HepG2 (cell line): ENCODE results near the gene SCN8A. TPM values are rescaled to one million over a fixed set of nuclear protein-coding genes. Genes with fewer than 3 reads are reported as not detected.

Experiments used
- ATAC-seq: fragments of 200-7000 bp; cut with Tn5 transposase; 3 replicates; pipeline ENCODE4 v1.9.1; 2020; ENCODE audit warnings: mild to moderate bottlenecking, moderate library complexity
- BruUV-seq: library from RNA; stranded (reverse); fragments of 400-500 nt; replicated peaks from 2 replicates; lab custom pipeline; 2021; lab: Mats Ljungman, UMichigan
- CTCF ChIA-PET: fragments of 300-600 bp; formaldehyde crosslinking; extraction: SDS; loops from one replicate; lab custom pipeline; 2021; ENCODE audit warnings: low total read pairs, inconsistent platforms, low intra/inter-chr PET ratio; lab: Yijun Ruan, JAX
- POLR2A ChIA-PET: fragments of 350-600 bp; sonication (Branson Sonifier 250); formaldehyde crosslinking; loops from one replicate; lab custom pipeline; 2020; ENCODE audit warnings: antibody characterized with exemption, inconsistent platforms; lab: Yijun Ruan, JAX
- DNase-seq: peaks from one replicate; pipeline ENCODE4 v3.0.0-alpha.2; 2015; ENCODE audit warnings: low spot score
- FAIRE-seq: peaks from 3 replicates; lab custom pipeline; 2011; peaks lifted over from hg19 to GRCh38; lab: Jason Lieb, UNC
- H2AFZ ChIP-seq: one replicate; pipeline ENCODE4 v1.6.1; 2011; ENCODE audit warnings: low read length, inconsistent platforms
- H3K27ac ChIP-seq: fragments of 300-600 bp; 3 replicates; pipeline ENCODE4 v1.8.0; 2011; ENCODE audit warnings: mixed run types, mild to moderate bottlenecking, mixed read lengths, low read length, inconsistent platforms; ENCODE audit not compliant: insufficient read depth; ENCODE audit errors: extremely low read length
- H3K27me3 ChIP-seq, 2 experiments: fragments of 200-600 bp in 1 of 2; 2 replicates in 1 of 2; 3 replicates in 1 of 2; pipeline versions ENCODE4 v1.6.0 to v1.8.0; 2011; ENCODE audit warnings: low read length in 2 of 2, mild to moderate bottlenecking in 2 of 2, moderate library complexity in 2 of 2, inconsistent platforms in 1 of 2; ENCODE audit not compliant: insufficient read depth in 2 of 2, control insufficient read depth in 1 of 2
- H3K36me3 ChIP-seq, 2 experiments: fragments of 200-600 bp in 1 of 2; replicated peaks in 1 of 2; 2 replicates in 1 of 2; 3 replicates in 1 of 2; pipeline versions ENCODE4 v1.5.1 to v1.8.0; 2011; ENCODE audit warnings: low read length in 2 of 2, inconsistent platforms in 1 of 2; ENCODE audit not compliant: insufficient read depth in 2 of 2, control insufficient read depth in 1 of 2
- H3K4me1 ChIP-seq: 2 replicates; pipeline ENCODE4 v1.5.1; 2012; ENCODE audit warnings: low read length, inconsistent platforms; ENCODE audit not compliant: insufficient read depth
- H3K4me2 ChIP-seq: 2 replicates; pipeline ENCODE4 v1.6.0; 2011; ENCODE audit warnings: low read depth, low read length, inconsistent platforms
- H3K4me3 ChIP-seq, 3 experiments: fragments of 200-600 bp in 1 of 3; sonication (generic), shearing (Covaris generic) in 1 of 3; replicated peaks in 1 of 3; 2 replicates each; pipeline ENCODE4 v1.5.1; 2011 to 2016; ENCODE audit warnings: low read length in 3 of 3, inconsistent platforms in 2 of 3, low read depth in 2 of 3, mild to moderate bottlenecking in 2 of 3, control low read depth in 1 of 3, mixed read lengths in 1 of 3; ENCODE audit not compliant: insufficient read depth in 1 of 3
- H3K79me2 ChIP-seq: one replicate; pipeline ENCODE4 v1.6.1; 2011; ENCODE audit warnings: low read length, inconsistent platforms; ENCODE audit not compliant: insufficient read depth
- H3K9ac ChIP-seq: 2 replicates; pipeline ENCODE4 v1.6.0; 2011; ENCODE audit warnings: mild to moderate bottlenecking, low read depth, low read length, inconsistent platforms; ENCODE audit not compliant: insufficient read depth
- H3K9me3 ChIP-seq: 2 replicates; pipeline ENCODE4 v1.5.1; 2012; ENCODE audit warnings: mild to moderate bottlenecking, low read length
- H4K20me1 ChIP-seq: 2 replicates; pipeline ENCODE4 v1.6.0; 2011; ENCODE audit warnings: inconsistent platforms, mild to moderate bottlenecking, low read length, moderate library complexity; ENCODE audit not compliant: insufficient read depth
- ATAD3A ChIP-seq: sonication (generic); formaldehyde crosslinking; IDR thresholded peaks from 2 replicates; pipeline ENCODE4 v1.4.0; 2020; ENCODE audit warnings: missing genetic modification reagents
- ATM ChIP-seq: fragments of 450-650 bp; IDR thresholded peaks from 2 replicates; pipeline ENCODE4 v1.7.1; 2017; ENCODE audit warnings: mild to moderate bottlenecking, borderline replicate concordance
- EP300 ChIP-seq, 3 experiments: sonication (generic) in 1 of 3; formaldehyde crosslinking in 1 of 3; IDR thresholded peaks; 2 replicates each; pipeline versions ENCODE4 v1.5.1 to v1.6.1; 2011 to 2020; ENCODE audit warnings: low read depth in 2 of 3, low read length in 2 of 3, borderline replicate concordance in 1 of 3, improper control_type of control experiment in 1 of 3, mild to moderate bottlenecking in 1 of 3, missing genetic modification reagents in 1 of 3, moderate library complexity in 1 of 3
- ETV6 ChIP-seq: sonication (generic); formaldehyde crosslinking; conservative IDR thresholded peaks from 2 replicates; pipeline ENCODE4 v1.4.0; 2020; ENCODE audit warnings: missing genetic modification reagents
- RFXAP ChIP-seq: sonication (generic); formaldehyde crosslinking; IDR thresholded peaks from 2 replicates; pipeline ENCODE4 v1.4.0; 2020; ENCODE audit warnings: missing genetic modification reagents, borderline replicate concordance
- RNF219 ChIP-seq: sonication (generic); formaldehyde crosslinking; IDR thresholded peaks from 2 replicates; pipeline ENCODE4 v1.5.0; 2020; ENCODE audit warnings: mild to moderate bottlenecking, missing genetic modification reagents
- SAP130 ChIP-seq: IDR thresholded peaks from 2 replicates; pipeline ENCODE4 v1.6.1; 2016; ENCODE audit warnings: low read depth
- SMARCE1 ChIP-seq: fragments of 450-650 bp; IDR thresholded peaks from 2 replicates; pipeline ENCODE4 v1.6.1; 2017; ENCODE audit warnings: borderline replicate concordance
- TBX3 ChIP-seq: fragments of 450-650 bp; IDR thresholded peaks from 2 replicates; pipeline ENCODE4 v1.6.1; 2017; ENCODE audit warnings: antibody characterized with exemption, mild to moderate bottlenecking, inconsistent platforms, borderline replicate concordance
- TGIF2 ChIP-seq: IDR thresholded peaks from 2 replicates; pipeline ENCODE4 v1.6.1; 2016; ENCODE audit warnings: control low read depth, missing compliant biosample characterization
- TP53 ChIP-seq: sonication (generic); formaldehyde crosslinking; conservative IDR thresholded peaks from 2 replicates; pipeline ENCODE4 v1.4.0; 2020; ENCODE audit warnings: missing genetic modification reagents
- ZBTB49 ChIP-seq: sonication (generic); formaldehyde crosslinking; IDR thresholded peaks from 2 replicates; pipeline ENCODE4 v1.4.0; 2020; ENCODE audit warnings: missing genetic modification reagents, borderline replicate concordance
- ZNF44 ChIP-seq: sonication (generic); formaldehyde crosslinking; IDR thresholded peaks from 2 replicates; pipeline ENCODE4 v1.5.1; 2020; ENCODE audit warnings: mild to moderate bottlenecking, missing genetic modification reagents
- WGBS: methylation state at CpG from one replicate; pipeline ENCODE4 v1.1.6; 2017; ENCODE audit warnings: low lambda C conversion rate; 5-methylcytosine and 5-hydroxymethylcytosine counted together
- in situ Hi-C: cut with HindIII; loops from 2 replicates; pipeline ENCODE4 v1.10.0; 2017; ENCODE audit warnings: low pct_unique_long_range_greater_than_20kb; ENCODE audit not compliant: extremely low pct_ligation_motif_present
- intact Hi-C: fragments of 100-400 bp; cut with micrococcal nuclease; formaldehyde crosslinking; loops from one replicate; pipeline ENCODE4 v1.10.0; 2022; ENCODE audit not compliant: unreplicated experiment
- polyA plus RNA-seq, 8 experiments: library from polyadenylated mRNA; depleted of rRNA in 3 of 8; stranded (reverse) in 7 of 8; unstranded in 1 of 8; fragments of >200 nt; fragmentation: Illumina TruSeq in 4 of 8; extraction: Trizol in 4 of 8; gene quantifications; 2 replicates each; pipeline versions ENCODE4 v1.2.1 to v1.2.3, GENCODE V29; 2011 to 2016; ENCODE audit warnings: low read depth in 4 of 8, missing spikeins in 1 of 8, mixed read lengths in 1 of 8; ENCODE audit not compliant: insufficient read depth in 1 of 8
- total RNA-seq, 5 experiments: library from RNA; depleted of rRNA; stranded (reverse); fragments of >200 nt; fragmentation: Illumina TruSeq; extraction: Trizol; gene quantifications; 2 replicates each; pipeline ENCODE4 v1.2.3, GENCODE V29; 2016; ENCODE audit warnings: low read depth in 1 of 5

The SCN8A gene
- total and polyA plus RNA-seq, 2 of the 13 experiments (the other 11 are each of a cell fraction or from before 2014, with no cell fraction given), result 0.57 to 1.4 TPM

GRCh38 chr12:51826881-51827280 lies 235.8 kb downstream of the SCN8A start:
- 100% methylated on average over 1 of the region's 4 CpGs for WGBS
- H3K4me2 ChIP-seq, result no peak overlapping the region
- no peaks in the 10 kb centered on the region for H3K79me2 ChIP-seq
- ChIA-PET CTCF (no interaction called here), POLR2A (no interaction called here)
- intact Hi-C loops (no loop called here), in situ Hi-C loops (no loop called here)
- H2AFZ ChIP-seq, result no peak overlapping the region
- H3K4me1 ChIP-seq, result peaks cover 14% of the 10 kb centered on the region
- BruUV-seq, result no TSS peak
- H4K20me1 ChIP-seq, result no peaks in the 10 kb centered on the region
- DNase-seq, result no peak
- H3K9me3 ChIP-seq, result no peaks in the 10 kb centered on the region
- H3K27ac ChIP-seq, result no peak overlapping the region
- no peak for FAIRE-seq
- no peaks in the 10 kb centered on the region for H3K36me3 ChIP-seq
- no peaks in the 10 kb centered on the region for H3K27me3 ChIP-seq
- no peak overlapping the region for H3K4me3 ChIP-seq
- H3K9ac ChIP-seq, result no peak overlapping the region
- no peak for TF ChIP-seq TP53 (CRISPR knock-in tag)
- TF ChIP-seq, all 625 proteins: peak for 0
- no peak for ATAC-seq

DNA sequence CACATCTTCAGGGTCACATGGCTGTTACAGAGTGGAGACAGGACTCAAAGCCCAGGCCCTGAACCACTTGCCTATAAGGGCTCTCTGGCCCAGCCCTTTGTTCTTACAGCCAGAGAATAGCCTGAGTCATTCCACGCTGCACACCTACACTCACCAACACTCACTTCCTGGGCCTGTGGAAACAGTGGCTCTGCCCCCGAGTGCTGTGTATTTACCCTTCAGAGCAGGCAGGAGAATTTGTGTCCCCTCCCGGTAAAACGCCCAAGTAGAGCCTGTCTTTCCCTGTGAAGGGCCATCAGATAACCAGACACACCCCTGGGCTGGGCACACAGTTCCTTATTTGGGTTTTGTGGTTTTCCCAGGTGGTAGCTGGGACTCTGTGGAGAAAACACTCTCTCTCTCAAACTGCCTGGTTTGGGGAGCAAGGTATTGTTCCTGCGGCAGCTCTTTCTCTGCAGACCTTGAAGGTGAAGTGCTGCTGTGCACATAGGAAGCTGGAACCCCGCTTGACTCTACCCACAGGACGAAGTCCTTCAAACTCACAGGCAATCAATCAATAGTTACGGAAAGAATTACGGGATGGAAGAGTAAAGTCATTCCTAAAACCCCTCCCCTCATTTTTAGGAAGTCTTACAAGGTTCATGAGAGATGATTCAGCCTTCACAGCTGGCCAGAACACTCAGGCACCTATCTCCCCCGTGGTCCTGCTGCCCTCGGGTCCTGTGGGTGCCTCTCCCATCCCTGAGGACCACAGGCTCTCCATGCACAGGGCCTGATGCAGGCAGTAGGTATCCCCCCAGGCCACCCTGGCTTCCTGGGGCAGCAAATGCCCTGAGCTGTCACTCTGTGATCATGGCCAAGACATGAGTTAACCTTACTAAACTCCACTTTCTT lies 237.1 kb downstream of the SCN8A start:
- CTCF ChIA-PET, result no interaction called here
- Histone ChIP-seq H3K27me3 (no peaks in the 10 kb centered on the region; a peak in 1 of 5 replicates), H3K27ac (no peak overlapping the region), H3K4me1 (peaks cover 14% of the 10 kb centered on the region), H3K4me3 (no peak overlapping the region), H3K79me2 (no peaks in the 10 kb centered on the region), H4K20me1 (no peaks in the 10 kb centered on the region), H3K9me3 (no peaks in the 10 kb centered on the region), H2AFZ (no peak overlapping the region), H3K4me2 (peak overlapping the region; percentile 15; the same call in 1 of the 2 replicates), H3K36me3 (no peaks in the 10 kb centered on the region), H3K9ac (no peak overlapping the region)
- BruUV-seq, result no TSS peak
- intact Hi-C loops, result no loop called here
- peak; percentile 15 for FAIRE-seq
- POLR2A ChIA-PET, result no interaction called here
- in situ Hi-C loops, result no loop called here
- DNase-seq, result no peak
- peak; percentile 25 for ATAC-seq
- WGBS, result 10% methylated on average over 9 of the region's 11 CpGs
- no peak for TF ChIP-seq ATAD3A (CRISPR knock-in tag)
- TF ChIP-seq RFXAP, result no peak
- no peak for TF ChIP-seq ZBTB49 (CRISPR knock-in tag)
- no peak for TF ChIP-seq SAP130
- TF ChIP-seq SMARCE1, result no peak
- TF ChIP-seq TGIF2 (CRISPR knock-in tag), result no peak
- no peak for TF ChIP-seq EP300 (IDR thresholded peaks at IDR 0.05; ENCODE audit: low read depth in 2 of 2, low read length in 2 of 2)
- TF ChIP-seq EP300 (CRISPR knock-in tag; IDR thresholded peaks at IDR 0.05; ENCODE audit: borderline replicate concordance), result no peak
- no peak for TF ChIP-seq ZNF44
- TF ChIP-seq ETV6, result no peak
- no peak for TF ChIP-seq RNF219 (CRISPR knock-in tag)
- no peak for TF ChIP-seq TBX3
- TF ChIP-seq ATM, result no peak
